Panc1 (cell line): Measurements from ENCODE around the gene LSM5. TPM values are rescaled to one million over a fixed set of nuclear protein-coding genes. Genes with fewer than 3 reads are reported as not detected.

Source experiments
- ATAC-seq: fragments of 200-7000 bp; cut with Tn5 transposase; 2 replicates; pipeline ENCODE4 v1.9.1; 2020; ENCODE audit warnings: mild to moderate bottlenecking, moderate library complexity
- BruUV-seq: library from RNA; stranded (reverse); fragments of 400-500 nt; replicated peaks from 2 replicates; lab custom pipeline; 2021; lab: Mats Ljungman, UMichigan
- CTCF ChIA-PET: fragments of 300-600 bp; sonication (Branson Sonifier 250); formaldehyde crosslinking; loops from one replicate; lab custom pipeline; 2022; ENCODE audit warnings: antibody characterized with exemption; lab: Charles Lee
- POLR2A ChIA-PET: fragments of 300-600 bp; sonication (Branson Sonifier 250); formaldehyde crosslinking; loops from one replicate; lab custom pipeline; 2022; ENCODE audit warnings: antibody characterized with exemption; lab: Charles Lee
- DNase-seq: peaks from one replicate; pipeline ENCODE4 v3.0.0-alpha.2; 2010; ENCODE audit warnings: low read depth, low spot score
- H3K27ac ChIP-seq: 2 replicates; pipeline ENCODE4 v1.5.1; 2011; ENCODE audit warnings: mild to moderate bottlenecking, low read length, inconsistent platforms
- H3K27me3 ChIP-seq: fragments of 200-500 bp; sonication (Bioruptor generic); 2 replicates; pipeline ENCODE4 v1.6.0; 2014; ENCODE audit warnings: low read length, inconsistent platforms; ENCODE audit not compliant: control insufficient read depth, insufficient read depth
- H3K36me3 ChIP-seq: fragments of 200-500 bp; sonication (Bioruptor generic); 2 replicates; pipeline ENCODE4 v1.5.1; 2014; ENCODE audit warnings: inconsistent platforms, mild to moderate bottlenecking, low read length, moderate library complexity; ENCODE audit not compliant: control insufficient read depth, insufficient read depth
- H3K4me1 ChIP-seq: 2 replicates; pipeline ENCODE4 v1.5.1; 2011; ENCODE audit warnings: inconsistent platforms, mild to moderate bottlenecking, low read length, moderate library complexity; ENCODE audit not compliant: control insufficient read depth, insufficient read depth
- H3K4me3 ChIP-seq, 2 experiments: 2 replicates each; pipeline ENCODE4 v1.5.1; 2011 to 2012; ENCODE audit warnings: low read depth in 2 of 2, low read length in 2 of 2, mild to moderate bottlenecking in 2 of 2, inconsistent platforms in 1 of 2, moderate library complexity in 1 of 2
- H3K9me3 ChIP-seq: fragments of 200-500 bp; sonication (Bioruptor generic); 2 replicates; pipeline ENCODE4 v1.5.1; 2014; ENCODE audit warnings: low read depth, mild to moderate bottlenecking, inconsistent platforms, low read length, moderate library complexity; ENCODE audit not compliant: control insufficient read depth, insufficient read depth
- POLR2AphosphoS5 ChIP-seq: IDR thresholded peaks from 2 replicates; pipeline ENCODE4 v1.6.1; 2012; ENCODE audit warnings: mild to moderate bottlenecking, low read depth, low read length, moderate library complexity
- SIN3A ChIP-seq: IDR thresholded peaks from 2 replicates; pipeline ENCODE4 v1.6.1; 2012; ENCODE audit warnings: low read depth, mild to moderate bottlenecking, low read length, moderate library complexity, borderline replicate concordance; ENCODE audit not compliant: insufficient read depth
- TCF7L2 ChIP-seq: IDR thresholded peaks from 2 replicates; pipeline ENCODE4 v1.6.1; 2011; ENCODE audit warnings: mild to moderate bottlenecking, low read depth, low read length, inconsistent platforms
- in situ Hi-C: cut with HindIII; loops from 2 replicates; pipeline ENCODE4 v1.10.0; 2016; ENCODE audit warnings: low sequenced_read_pairs, low pct_unique_long_range_greater_than_20kb
- intact Hi-C: fragments of 100-400 bp; cut with micrococcal nuclease; formaldehyde crosslinking; loops from one replicate; pipeline ENCODE4 v1.10.0; 2022; ENCODE audit not compliant: unreplicated experiment
- total RNA-seq: library from RNA; stranded (reverse); gene quantifications from one replicate; pipeline ENCODE4 v1.2.1, GENCODE V29; 2021; ENCODE audit not compliant: unreplicated experiment
- TF ChIP-seq, protein P1 (sequence below), 2 experiments: IDR thresholded peaks; 2 replicates each; pipeline ENCODE4 v1.6.1; 2011 to 2012; ENCODE audit warnings: low read depth in 2 of 2, control low read depth in 1 of 2, low read length in 1 of 2, mild to moderate bottlenecking in 1 of 2, moderate library complexity in 1 of 2; ENCODE audit not compliant: insufficient read depth in 1 of 2
- TF ChIP-seq, protein P2 (sequence below): fragments of 450-650 bp; IDR thresholded peaks from 2 replicates; pipeline ENCODE4 v1.5.1; 2017; ENCODE audit warnings: mild to moderate bottlenecking

The LSM5 gene
- total RNA-seq, 1 experiment from 2014 or later, result 109 TPM

DNA sequence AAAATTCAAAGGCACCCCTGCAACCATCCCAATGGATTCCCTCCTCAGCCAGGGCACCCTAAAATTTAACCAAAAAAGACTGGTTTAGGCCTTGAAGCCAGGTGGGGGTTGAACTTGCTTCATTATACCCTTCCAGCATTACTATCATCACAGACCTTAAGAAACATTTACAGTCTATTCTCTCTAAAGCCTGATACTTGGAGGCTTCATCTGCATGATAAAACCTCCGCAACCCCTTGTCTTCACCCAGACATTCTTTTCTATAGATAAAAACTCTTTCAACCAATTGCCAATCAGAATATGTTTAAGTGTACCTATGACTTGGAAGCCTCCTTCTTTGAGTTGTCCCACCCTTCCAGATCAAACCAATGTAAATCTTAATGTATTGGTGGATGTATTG lies 23.0 kb upstream of the LSM5 start:
- H3K4me1 ChIP-seq, result no peaks in the 10 kb centered on the region
- no peak overlapping the region for H3K4me3 ChIP-seq
- H3K36me3 ChIP-seq, result no peaks in the 10 kb centered on the region
- no peaks in the 10 kb centered on the region for H3K27me3 ChIP-seq
- no peak overlapping the region for H3K27ac ChIP-seq
- ATAC-seq, result no peak
- no TSS peak for BruUV-seq
- in situ Hi-C loops, result no loop called here
- H3K9me3 ChIP-seq, result peaks cover 27% of the 10 kb centered on the region; the same call in 1 of the 2 replicates
- intact Hi-C loops, result no loop called here
- ChIA-PET POLR2A (no interaction called here), CTCF (no interaction called here)
- DNase-seq, result no peak
- TF ChIP-seq SIN3A (no peak), TCF7L2 (no peak), POLR2AphosphoS5 (no peak)
- TF ChIP-seq, protein P1, sequence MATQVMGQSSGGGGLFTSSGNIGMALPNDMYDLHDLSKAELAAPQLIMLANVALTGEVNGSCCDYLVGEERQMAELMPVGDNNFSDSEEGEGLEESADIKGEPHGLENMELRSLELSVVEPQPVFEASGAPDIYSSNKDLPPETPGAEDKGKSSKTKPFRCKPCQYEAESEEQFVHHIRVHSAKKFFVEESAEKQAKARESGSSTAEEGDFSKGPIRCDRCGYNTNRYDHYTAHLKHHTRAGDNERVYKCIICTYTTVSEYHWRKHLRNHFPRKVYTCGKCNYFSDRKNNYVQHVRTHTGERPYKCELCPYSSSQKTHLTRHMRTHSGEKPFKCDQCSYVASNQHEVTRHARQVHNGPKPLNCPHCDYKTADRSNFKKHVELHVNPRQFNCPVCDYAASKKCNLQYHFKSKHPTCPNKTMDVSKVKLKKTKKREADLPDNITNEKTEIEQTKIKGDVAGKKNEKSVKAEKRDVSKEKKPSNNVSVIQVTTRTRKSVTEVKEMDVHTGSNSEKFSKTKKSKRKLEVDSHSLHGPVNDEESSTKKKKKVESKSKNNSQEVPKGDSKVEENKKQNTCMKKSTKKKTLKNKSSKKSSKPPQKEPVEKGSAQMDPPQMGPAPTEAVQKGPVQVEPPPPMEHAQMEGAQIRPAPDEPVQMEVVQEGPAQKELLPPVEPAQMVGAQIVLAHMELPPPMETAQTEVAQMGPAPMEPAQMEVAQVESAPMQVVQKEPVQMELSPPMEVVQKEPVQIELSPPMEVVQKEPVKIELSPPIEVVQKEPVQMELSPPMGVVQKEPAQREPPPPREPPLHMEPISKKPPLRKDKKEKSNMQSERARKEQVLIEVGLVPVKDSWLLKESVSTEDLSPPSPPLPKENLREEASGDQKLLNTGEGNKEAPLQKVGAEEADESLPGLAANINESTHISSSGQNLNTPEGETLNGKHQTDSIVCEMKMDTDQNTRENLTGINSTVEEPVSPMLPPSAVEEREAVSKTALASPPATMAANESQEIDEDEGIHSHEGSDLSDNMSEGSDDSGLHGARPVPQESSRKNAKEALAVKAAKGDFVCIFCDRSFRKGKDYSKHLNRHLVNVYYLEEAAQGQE (IDR thresholded peaks at IDR 0.05; ENCODE audit: insufficient read depth in 1 of 2, low read depth in 2 of 2, low read length in 1 of 2), result no peak
- TF ChIP-seq, protein P2, sequence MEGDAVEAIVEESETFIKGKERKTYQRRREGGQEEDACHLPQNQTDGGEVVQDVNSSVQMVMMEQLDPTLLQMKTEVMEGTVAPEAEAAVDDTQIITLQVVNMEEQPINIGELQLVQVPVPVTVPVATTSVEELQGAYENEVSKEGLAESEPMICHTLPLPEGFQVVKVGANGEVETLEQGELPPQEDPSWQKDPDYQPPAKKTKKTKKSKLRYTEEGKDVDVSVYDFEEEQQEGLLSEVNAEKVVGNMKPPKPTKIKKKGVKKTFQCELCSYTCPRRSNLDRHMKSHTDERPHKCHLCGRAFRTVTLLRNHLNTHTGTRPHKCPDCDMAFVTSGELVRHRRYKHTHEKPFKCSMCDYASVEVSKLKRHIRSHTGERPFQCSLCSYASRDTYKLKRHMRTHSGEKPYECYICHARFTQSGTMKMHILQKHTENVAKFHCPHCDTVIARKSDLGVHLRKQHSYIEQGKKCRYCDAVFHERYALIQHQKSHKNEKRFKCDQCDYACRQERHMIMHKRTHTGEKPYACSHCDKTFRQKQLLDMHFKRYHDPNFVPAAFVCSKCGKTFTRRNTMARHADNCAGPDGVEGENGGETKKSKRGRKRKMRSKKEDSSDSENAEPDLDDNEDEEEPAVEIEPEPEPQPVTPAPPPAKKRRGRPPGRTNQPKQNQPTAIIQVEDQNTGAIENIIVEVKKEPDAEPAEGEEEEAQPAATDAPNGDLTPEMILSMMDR, result no peak

DNA sequence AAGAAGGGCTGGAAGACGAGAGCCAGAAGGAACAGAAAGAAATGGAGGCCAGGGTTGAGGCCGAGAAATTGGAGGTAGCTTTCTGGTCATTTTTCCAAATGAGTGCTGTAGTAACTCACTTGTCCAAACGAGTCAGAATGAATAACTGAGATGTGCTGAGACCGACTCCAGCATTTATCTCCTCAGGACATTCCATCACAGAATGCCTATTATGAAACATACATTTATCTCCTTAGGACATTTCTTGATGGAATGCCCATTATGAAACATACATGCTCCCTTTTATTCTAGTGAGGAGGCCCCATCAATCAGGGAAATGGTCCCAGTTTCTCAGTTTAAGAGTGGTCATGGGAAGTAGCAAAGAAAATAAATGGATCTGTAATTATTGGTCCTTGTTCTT lies 21.6 kb upstream of the LSM5 start:
- Histone ChIP-seq H3K27ac (no peak overlapping the region), H3K9me3 (peaks cover 29% of the 10 kb centered on the region; the same call in 1 of the 2 replicates), H3K36me3 (no peaks in the 10 kb centered on the region), H3K4me1 (no peaks in the 10 kb centered on the region), H3K27me3 (no peaks in the 10 kb centered on the region), H3K4me3 (no peak overlapping the region)
- DNase-seq (no peak), ATAC-seq (no peak)
- BruUV-seq, result no TSS peak
- in situ Hi-C loops (no loop called here), intact Hi-C loops (no loop called here)
- TF ChIP-seq SIN3A (no peak), POLR2AphosphoS5 (no peak), TCF7L2 (no peak)
- TF ChIP-seq, protein P2, result no peak
- TF ChIP-seq, protein P1 (IDR thresholded peaks at IDR 0.05; ENCODE audit: insufficient read depth in 1 of 2, low read depth in 2 of 2, low read length in 1 of 2), result no peak
- POLR2A ChIA-PET, result no interaction called here
- CTCF ChIA-PET, result no interaction called here
